SH-SY5Y (cell line): ENCODE results near the gene KRT76.

ENCODE experiments used
- GATA2 ChIP-seq: IDR thresholded peaks from 2 replicates; pipeline ENCODE4 v1.6.1; 2011; ENCODE audit warnings: mild to moderate bottlenecking, low read depth, low read length
- GATA3 ChIP-seq: IDR thresholded peaks from 2 replicates; pipeline ENCODE4 v1.6.1; 2011; ENCODE audit warnings: low read depth, mild to moderate bottlenecking, low read length, moderate library complexity

- TF ChIP-seq GATA2 (no peak), GATA3 (no peak)
These were observed 17.4 kb downstream of the KRT76 start for GRCh38 chr12:52759695-52760094.
